Measurements from ENCODE around the gene GUK1.
A peak's percentile ranks its signal among the peaks of the same experiment; 100 is the strongest.

GUK1 gene

GRCh38 chr1:228151180-228151925 is 11.3 kb downstream of the GUK1 start:
- no peak for DNase-seq

- DNase-seq = no peak
Observed at GRCh38 chr1:228152097-228152917, 12.2 kb downstream of the GUK1 start.

GRCh38 chr1:228152918-228153258 is 12.8 kb downstream of the GUK1 start:
- DNase-seq = no peak

GRCh38 chr1:228154021-228154669 is 14.1 kb downstream of the GUK1 start:
- DNase-seq = no peak

GRCh38 chr1:228154670-228155571 is 14.8 kb downstream of the GUK1 start:
- no peak for DNase-seq

- no peak for DNase-seq
Observed at GRCh38 chr1:228155596-228156514, 15.8 kb downstream of the GUK1 start.

GRCh38 chr1:228156515-228156881 is 16.4 kb downstream of the GUK1 start:
- peak; percentile 37 for DNase-seq

GRCh38 chr1:228156941-228157728 is 17.1 kb downstream of the GUK1 start:
- no peak for DNase-seq

- no peak for DNase-seq
Observed at GRCh38 chr1:228157729-228158126, 17.6 kb downstream of the GUK1 start.

GRCh38 chr1:228158151-228159007 is 18.3 kb downstream of the GUK1 start:
- no peak for DNase-seq

GRCh38 chr1:228159008-228159665 is 19.1 kb downstream of the GUK1 start:
- no peak for DNase-seq

GRCh38 chr1:228160201-228160761 is 20.2 kb downstream of the GUK1 start:
- no peak for DNase-seq

GRCh38 chr1:228161362-228161761 is 21.3 kb downstream of the GUK1 start:
- DNase-seq = no peak

- no peak for DNase-seq
Observed at GRCh38 chr1:228161866-228162265, 21.8 kb downstream of the GUK1 start.

- DNase-seq = no peak
Observed at GRCh38 chr1:228162286-228163006, 22.4 kb downstream of the GUK1 start.

- DNase-seq = no peak
Observed at GRCh38 chr1:228163007-228163753, 23.1 kb downstream of the GUK1 start.

- no peak for DNase-seq
Observed at GRCh38 chr1:228163776-228164519, 23.9 kb downstream of the GUK1 start.
